AG10803 (cell line): Measurements from ENCODE around the gene SCD.

Experiments
- DNase-seq: peaks from one replicate; pipeline ENCODE4 v3.0.0; 2010; ENCODE audit warnings: low read depth
- H3K4me3 ChIP-seq: 2 replicates; pipeline ENCODE4 v1.5.1; 2011; ENCODE audit warnings: mild to moderate bottlenecking, low read length, control low read depth
- TF ChIP-seq, protein P1 (sequence below): conservative IDR thresholded peaks from 2 replicates; pipeline ENCODE4 v1.5.1; 2011; ENCODE audit warnings: mild to moderate bottlenecking, low read length, control low read depth, inconsistent platforms

The SCD gene

DNA sequence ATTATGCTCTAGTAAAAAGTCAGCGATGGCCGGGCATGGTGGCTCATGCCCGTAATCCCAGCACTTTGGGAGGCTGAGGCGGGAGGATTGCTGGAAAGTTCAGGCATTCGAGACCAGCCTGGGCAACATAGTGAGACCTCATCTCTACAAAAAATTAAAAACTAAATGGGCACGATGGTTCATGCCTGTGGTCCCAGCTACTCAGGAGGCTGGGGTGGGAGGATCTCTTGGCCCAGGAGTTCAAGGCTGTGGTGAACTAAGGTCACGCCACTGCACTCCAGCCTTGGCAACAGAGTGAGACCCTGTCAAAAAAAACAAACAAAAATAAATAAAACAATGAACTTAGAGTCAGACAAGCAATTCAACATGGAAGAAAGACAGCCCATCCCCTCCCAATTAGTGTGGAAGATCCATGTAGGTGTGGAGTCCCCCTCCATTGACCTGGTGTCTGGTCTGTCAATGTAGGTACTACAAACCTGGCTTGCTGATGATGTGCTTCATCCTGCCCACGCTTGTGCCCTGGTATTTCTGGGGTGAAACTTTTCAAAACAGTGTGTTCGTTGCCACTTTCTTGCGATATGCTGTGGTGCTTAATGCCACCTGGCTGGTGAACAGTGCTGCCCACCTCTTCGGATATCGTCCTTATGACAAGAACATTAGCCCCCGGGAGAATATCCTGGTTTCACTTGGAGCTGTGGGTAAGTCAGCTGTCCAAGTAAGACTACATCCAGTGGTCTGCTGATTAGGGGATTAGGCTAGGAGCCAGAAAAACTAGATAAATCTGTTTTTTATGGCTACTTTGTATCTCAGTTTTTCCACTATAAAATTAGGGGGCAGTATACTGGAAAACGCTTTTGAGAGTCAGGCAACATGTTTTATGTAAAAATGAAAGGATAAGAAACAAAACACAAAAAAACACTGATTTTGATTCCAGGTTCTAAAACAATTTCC is 9.3 kb downstream of the SCD start:
- DNase-seq, result no peak
- TF ChIP-seq, protein P1, sequence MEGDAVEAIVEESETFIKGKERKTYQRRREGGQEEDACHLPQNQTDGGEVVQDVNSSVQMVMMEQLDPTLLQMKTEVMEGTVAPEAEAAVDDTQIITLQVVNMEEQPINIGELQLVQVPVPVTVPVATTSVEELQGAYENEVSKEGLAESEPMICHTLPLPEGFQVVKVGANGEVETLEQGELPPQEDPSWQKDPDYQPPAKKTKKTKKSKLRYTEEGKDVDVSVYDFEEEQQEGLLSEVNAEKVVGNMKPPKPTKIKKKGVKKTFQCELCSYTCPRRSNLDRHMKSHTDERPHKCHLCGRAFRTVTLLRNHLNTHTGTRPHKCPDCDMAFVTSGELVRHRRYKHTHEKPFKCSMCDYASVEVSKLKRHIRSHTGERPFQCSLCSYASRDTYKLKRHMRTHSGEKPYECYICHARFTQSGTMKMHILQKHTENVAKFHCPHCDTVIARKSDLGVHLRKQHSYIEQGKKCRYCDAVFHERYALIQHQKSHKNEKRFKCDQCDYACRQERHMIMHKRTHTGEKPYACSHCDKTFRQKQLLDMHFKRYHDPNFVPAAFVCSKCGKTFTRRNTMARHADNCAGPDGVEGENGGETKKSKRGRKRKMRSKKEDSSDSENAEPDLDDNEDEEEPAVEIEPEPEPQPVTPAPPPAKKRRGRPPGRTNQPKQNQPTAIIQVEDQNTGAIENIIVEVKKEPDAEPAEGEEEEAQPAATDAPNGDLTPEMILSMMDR, result no peak
- H3K4me3 ChIP-seq, result no peak overlapping the region

DNA sequence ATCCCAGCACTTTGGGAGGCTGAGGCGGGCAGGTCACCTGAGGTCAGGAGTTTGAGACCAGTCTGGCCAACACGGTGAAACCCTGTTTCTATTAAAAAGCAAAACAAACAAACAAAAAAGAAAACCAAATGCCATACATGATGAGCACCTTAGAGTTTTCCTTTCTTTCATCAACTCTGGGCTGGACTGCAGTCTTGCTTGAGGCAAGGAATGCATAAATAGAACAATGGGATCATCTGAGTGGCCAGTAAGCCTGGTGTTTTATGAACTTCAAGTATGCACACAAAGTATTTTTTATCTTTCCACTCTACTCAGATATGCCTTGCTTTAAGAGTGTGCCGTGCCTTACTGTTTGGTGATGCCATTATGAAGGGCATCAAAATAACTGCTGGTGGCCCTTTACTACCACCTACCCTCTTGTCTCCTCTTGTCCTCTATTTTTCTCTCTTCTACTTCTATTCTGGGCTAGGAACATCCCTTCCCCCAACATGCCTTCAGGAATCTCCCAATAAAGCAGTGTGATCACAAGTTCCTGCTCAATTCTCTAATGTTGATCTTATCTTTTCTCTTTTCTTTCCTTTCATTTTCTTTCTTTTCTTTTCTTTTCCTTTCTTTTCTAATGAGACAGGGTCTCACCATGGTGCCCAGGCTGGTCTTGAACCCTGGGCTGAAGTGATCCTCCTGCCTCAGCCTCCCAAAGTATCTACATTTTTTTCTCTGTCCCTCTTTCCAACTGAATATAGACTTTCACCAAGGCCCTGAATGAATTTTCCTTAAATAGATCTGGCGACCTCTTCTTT is 10.2 kb downstream of the SCD start:
- DNase-seq, result no peak
- TF ChIP-seq, protein P1, result no peak
- H3K4me3 ChIP-seq, result no peak overlapping the region

DNA sequence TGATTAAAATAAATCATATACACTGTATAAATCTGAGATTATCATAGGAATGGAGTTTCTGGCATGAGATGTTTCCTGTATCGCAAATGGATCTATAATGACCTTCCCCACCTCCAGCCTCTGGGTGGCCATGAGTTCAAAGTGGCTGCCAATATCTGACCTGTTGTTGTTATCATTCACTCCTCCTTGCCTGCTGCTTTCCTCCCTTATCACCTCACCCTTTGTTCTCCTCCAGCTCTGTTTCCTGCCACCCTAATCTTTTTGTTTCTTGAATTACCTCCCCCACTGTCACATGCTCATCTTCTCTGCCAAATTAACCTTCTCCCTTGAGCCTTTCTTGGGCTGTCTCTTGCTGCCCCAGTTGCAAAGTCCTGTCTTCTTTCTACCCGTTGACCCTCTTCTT is 12.0 kb downstream of the SCD start:
- DNase-seq, result no peak
- TF ChIP-seq, protein P1, result no peak
- no peak overlapping the region for H3K4me3 ChIP-seq

DNA sequence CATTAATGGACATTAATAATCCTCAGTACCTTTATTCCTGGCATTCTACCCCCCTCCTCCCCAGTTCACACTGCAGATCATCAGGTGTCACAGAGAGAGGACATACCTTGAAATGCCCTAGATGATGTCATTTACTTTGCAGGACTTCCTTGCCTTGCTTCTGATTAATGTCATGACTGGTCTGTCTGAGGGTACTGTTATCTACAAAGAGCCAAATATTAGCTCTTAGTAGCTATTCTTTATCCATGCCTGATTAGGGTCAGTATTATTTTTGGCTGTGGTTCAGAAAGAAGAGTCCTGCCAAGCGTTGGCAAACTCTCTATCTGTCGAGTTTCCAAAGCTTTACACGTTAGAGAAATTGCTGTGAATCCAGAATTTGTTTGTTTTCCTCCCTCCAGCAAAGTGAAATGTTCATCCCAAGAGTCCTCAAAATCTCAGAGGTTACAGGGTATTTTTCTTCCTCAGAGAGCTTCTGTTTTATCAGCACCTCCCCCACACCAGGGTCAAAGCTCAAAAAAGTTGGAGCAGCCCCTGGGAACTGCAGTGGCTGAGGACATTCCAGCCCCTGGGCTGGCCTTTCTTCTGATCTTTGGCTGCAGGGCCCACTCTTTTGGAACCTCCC is 12.6 kb downstream of the SCD start:
- TF ChIP-seq, protein P1, result no peak
- no peak overlapping the region for H3K4me3 ChIP-seq
- no peak for DNase-seq

DNA sequence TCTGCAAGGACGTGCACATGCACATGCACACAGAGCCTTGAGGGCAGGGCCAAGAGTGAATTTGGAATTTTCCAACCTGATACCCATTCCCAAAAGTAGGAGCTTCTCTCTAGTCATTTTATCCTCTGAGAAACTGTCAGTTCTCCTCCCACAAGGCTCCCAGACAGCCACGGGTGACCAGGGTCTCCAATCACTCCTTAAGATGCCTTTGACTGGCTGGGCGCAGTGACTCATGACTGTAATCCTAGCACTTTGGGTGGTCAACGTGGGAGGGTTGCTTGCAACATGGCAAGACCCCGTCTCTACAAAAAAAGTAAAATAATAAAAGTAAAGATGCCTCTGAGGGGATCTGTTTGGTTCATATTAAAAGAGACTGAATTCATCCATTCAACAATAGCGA is 13.2 kb downstream of the SCD start:
- TF ChIP-seq, protein P1, result no peak
- H3K4me3 ChIP-seq, result no peak overlapping the region
- no peak for DNase-seq

DNA sequence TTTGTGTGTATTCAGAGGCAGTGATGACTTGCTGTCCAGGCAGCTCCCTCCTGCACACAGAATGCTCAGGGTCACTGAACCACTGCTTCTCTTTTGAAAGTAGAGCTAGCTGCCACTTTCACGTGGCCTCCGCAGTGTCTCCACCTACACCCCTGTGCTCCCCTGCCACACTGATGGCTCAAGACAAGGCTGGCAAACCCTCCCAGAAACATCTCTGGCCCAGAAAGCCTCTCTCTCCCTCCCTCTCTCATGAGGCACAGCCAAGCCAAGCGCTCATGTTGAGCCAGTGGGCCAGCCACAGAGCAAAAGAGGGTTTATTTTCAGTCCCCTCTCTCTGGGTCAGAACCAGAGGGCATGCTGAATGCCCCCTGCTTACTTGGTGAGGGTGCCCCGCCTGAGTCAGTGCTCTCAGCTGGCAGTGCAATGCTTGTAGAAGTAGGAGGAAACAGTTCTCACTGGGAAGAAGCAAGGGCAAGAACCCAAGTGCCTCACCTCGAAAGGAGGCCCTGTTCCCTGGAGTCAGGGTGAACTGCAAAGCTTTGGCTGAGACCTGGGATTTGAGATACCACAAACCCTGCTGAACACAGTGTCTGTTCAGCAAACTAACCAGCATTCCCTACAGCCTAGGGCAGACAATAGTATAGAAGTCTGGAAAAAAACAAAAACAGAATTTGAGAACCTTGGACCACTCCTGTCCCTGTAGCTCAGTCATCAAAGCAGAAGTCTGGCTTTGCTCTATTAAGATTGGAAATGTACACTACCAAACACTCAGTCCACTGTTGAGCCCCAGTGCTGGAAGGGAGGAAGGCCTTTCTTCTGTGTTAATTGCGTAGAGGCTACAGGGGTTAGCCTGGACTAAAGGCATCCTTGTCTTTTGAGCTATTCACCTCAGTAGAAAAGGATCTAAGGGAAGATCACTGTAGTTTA is 15.8 kb downstream of the SCD start:
- H3K4me3 ChIP-seq, result no peak overlapping the region
- DNase-seq, result no peak
- TF ChIP-seq, protein P1, result no peak
